GM12865 (cell line): ENCODE measurements around the gene PDIK1L.

ENCODE experiments used
- DNase-seq: peaks from one replicate; pipeline ENCODE4 v3.0.0; 2010; ENCODE audit warnings: low read depth
- H3K4me3 ChIP-seq: 2 replicates; pipeline ENCODE4 v1.5.1; 2011; ENCODE audit warnings: mild to moderate bottlenecking, low read depth, low read length, control low read depth
- TF ChIP-seq, protein P1 (sequence below): IDR thresholded peaks from 2 replicates; pipeline ENCODE4 v1.5.1; 2011; ENCODE audit warnings: low read length, control low read depth, low read depth, inconsistent platforms; ENCODE audit not compliant: insufficient read depth; ENCODE audit errors: missing control alignments

PDIK1L gene

DNA sequence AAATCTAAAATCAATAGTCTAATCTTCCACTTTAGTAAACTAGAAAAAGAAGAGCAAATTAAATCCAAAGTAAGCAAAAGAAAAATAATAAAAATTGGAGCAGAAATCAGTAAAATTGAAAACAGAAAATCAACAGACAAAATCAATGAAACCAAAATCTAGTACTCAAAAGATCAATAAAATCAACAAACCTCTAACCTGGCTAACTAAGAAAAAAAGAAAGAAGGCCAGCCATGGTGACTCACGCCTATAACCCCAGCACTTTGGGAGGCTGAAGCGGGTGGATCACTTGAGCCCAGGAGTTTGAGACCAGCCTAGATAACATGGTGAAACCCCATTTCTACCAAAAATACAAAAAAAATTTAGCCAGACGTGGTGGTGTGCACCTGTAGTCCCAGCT, 22.8 kb downstream of the PDIK1L start:
- TF ChIP-seq, protein P1, sequence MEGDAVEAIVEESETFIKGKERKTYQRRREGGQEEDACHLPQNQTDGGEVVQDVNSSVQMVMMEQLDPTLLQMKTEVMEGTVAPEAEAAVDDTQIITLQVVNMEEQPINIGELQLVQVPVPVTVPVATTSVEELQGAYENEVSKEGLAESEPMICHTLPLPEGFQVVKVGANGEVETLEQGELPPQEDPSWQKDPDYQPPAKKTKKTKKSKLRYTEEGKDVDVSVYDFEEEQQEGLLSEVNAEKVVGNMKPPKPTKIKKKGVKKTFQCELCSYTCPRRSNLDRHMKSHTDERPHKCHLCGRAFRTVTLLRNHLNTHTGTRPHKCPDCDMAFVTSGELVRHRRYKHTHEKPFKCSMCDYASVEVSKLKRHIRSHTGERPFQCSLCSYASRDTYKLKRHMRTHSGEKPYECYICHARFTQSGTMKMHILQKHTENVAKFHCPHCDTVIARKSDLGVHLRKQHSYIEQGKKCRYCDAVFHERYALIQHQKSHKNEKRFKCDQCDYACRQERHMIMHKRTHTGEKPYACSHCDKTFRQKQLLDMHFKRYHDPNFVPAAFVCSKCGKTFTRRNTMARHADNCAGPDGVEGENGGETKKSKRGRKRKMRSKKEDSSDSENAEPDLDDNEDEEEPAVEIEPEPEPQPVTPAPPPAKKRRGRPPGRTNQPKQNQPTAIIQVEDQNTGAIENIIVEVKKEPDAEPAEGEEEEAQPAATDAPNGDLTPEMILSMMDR = no peak
- no peak overlapping the region for H3K4me3 ChIP-seq
- no peak for DNase-seq

DNA sequence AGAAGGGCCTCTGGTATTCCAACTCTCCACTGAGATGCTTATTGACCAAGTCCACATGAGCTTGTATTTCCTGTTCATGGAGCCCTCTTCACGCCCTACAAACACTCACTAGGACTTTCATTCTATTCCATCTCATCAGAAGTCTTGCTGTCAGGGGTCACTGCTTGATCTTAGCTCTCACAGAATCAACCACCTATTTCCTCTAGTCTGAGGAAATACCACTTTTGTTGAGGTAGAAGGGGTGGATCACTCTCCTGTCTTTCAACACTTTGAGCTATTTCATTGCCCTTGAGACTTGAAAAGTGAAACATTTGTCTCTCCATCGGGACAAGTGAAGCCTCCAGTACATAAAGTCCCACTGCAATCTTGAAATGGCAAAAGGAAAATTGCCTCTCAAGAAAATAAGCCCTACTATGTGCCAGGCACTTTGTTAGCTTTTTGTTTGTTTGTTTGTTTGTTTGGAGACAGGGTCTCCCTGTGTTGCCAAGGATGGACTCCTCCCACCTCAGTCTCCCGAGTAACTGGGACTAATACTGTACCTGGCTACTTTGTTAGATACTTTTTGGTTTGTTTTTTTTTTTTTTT, 27.4 kb downstream of the PDIK1L start:
- no peak overlapping the region for H3K4me3 ChIP-seq
- TF ChIP-seq, protein P1 = no peak
- no peak for DNase-seq

DNA sequence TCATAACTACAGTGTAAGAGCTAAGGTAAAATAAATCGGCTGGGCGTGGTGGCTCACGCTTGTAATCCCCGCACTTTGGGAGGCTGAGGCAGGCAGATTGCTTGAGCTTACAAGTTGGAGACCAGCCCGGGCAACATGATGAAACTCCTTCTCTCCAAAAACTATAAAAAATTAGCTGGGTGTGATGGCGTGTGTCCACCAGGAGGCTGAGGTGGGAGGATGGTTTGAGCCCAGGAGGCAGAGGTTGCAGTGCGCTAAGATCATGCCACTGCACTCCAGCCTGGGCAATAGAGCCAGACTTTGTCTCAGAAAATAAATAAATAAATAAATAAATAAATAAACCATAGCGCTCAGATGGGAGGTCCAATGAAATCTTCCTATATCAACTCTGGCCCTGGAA, 30.5 kb downstream of the PDIK1L start:
- no peak for DNase-seq
- TF ChIP-seq, protein P1 = no peak
- H3K4me3 ChIP-seq = no peak overlapping the region

DNA sequence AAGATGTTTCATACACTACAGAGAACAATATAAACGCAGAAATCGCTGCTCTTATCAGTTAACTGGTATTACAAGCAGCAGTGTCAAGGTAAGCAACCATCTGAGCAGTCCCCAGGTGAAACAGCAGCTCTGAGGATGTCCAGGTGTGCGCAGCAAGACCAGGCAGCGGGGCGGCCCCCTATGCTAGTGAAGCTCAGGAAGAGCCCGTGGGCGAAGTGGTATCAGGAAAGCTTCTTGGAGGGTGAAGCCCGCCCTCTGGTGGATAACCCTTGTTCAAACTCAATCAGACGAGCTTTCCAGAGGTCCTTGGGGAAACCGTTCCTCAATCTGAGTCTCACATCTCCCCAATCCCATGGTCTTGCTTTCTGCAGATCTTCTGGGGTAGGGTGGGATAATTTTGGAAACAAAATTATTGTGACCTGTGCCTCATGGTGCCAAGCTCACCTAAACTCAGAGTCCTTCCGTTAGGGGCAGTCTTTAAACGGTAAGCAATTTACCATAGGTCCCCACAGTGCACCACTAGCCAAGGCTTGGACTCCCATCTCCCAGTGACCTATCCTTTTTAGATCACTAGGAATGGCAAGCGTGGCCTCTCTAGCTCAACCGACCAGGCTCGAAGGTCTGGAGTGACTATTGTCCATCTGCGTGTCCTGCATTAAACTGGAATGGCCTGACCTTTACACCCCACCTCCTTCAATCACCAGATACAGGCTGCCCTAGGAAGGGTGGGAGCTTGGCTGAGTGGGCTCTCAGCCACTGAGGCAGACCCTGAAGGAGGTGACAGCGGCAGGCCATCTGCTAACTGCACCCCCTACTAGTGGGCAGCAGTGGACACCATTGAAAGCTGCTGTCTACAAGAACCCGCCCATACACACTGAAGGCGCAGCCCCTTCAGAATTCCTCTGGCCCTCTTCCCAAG, 33.7 kb downstream of the PDIK1L start:
- DNase-seq = peak; percentile 83
- no peak overlapping the region for H3K4me3 ChIP-seq
- TF ChIP-seq, protein P1 = peak; percentile 71

DNA sequence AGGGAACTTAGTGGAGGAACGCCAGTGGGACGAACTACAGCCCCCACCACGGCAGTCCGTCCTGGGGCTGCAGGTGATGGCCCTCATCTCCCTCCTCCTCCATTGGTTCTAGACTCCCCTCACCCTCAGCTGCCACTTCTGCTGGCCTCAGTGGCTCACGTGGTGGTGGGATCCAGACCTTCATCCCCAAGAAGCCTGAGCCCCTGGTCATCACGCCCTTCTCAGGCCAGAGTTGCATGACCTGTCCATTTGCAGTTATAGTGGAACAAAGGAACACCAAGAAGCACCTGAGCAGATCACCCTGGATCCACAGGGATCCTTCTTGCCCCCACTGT, 34.3 kb downstream of the PDIK1L start:
- no peak for DNase-seq
- H3K4me3 ChIP-seq = no peak overlapping the region
- TF ChIP-seq, protein P1 = no peak

DNA sequence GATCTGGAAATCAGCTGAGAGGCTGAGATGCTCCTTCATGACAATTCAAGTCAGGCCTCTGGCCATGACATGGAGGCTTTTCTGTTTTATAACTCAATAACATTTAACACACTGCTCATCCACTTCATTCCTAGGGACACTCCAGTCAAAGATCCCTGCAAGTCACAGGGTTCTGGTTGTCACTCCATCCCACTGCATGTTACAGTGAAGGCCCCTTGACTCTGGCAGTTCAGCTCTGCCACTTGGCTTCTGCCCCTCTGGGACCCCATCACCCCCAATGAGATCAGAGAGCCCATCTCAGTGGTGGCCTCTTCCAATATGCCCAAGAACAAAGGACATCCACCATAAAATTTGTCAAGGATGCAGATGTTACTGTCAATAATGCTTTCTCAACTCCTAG, 37.3 kb downstream of the PDIK1L start:
- DNase-seq = no peak
- TF ChIP-seq, protein P1 = no peak
- H3K4me3 ChIP-seq = no peak overlapping the region
